ENCODE results near the gene BRIP1. TPM values are rescaled to one million over a fixed set of nuclear protein-coding genes. Genes with fewer than 3 reads are reported as not detected.
A peak's percentile ranks its signal among the peaks of the same experiment; 100 is the strongest.

The BRIP1 gene
- total and polyA plus RNA-seq, 2 donors (not counting 3 experiments of a cell fraction or from before 2014, with no cell fraction given): 1.8 to 12.1 TPM

DNA sequence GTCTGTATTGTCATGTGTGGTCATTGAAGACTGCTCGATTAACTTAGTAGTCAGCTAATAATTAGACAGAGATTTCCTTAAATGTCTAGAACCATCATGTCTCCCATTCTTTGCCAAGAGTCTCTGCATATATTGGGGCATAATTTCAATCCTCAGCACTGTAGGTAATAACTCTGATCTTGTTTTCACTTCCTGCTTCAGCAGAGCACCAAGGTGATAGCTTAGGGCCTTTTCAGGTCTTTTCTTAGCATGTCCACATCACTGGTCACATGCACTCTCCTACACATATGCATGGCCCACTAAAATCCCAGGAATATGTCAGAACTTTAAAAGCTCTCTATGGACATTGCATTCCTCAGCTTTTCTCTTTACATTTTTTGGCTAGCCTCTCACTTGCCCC is 162.0 kb downstream of the BRIP1 start:
- CTCF ChIA-PET: interaction anchor here (1.0 to 1.8 kb wide), 5 partner anchors 14 to 37 kb away, joined by 3 to 5 read pairs (median 3); no protein-coding TSS in a partner anchor
- no peak for TF ChIP-seq MYC (IDR thresholded peaks at IDR 0.05; ENCODE audit: low read depth, low read length)
- TF ChIP-seq, protein P1, sequence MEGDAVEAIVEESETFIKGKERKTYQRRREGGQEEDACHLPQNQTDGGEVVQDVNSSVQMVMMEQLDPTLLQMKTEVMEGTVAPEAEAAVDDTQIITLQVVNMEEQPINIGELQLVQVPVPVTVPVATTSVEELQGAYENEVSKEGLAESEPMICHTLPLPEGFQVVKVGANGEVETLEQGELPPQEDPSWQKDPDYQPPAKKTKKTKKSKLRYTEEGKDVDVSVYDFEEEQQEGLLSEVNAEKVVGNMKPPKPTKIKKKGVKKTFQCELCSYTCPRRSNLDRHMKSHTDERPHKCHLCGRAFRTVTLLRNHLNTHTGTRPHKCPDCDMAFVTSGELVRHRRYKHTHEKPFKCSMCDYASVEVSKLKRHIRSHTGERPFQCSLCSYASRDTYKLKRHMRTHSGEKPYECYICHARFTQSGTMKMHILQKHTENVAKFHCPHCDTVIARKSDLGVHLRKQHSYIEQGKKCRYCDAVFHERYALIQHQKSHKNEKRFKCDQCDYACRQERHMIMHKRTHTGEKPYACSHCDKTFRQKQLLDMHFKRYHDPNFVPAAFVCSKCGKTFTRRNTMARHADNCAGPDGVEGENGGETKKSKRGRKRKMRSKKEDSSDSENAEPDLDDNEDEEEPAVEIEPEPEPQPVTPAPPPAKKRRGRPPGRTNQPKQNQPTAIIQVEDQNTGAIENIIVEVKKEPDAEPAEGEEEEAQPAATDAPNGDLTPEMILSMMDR (IDR thresholded peaks at IDR 0.05; ENCODE audit: extremely low read depth in 1 of 2, insufficient read depth in 1 of 2, low read depth in 1 of 2, low read length in 2 of 2): no peak
- no peak for TF ChIP-seq POLR2AphosphoS5 (IDR thresholded peaks at IDR 0.05; ENCODE audit: insufficient read depth, low read depth, low read length)
- H3K36me3 ChIP-seq (ENCODE audit: control insufficient read depth in 2 of 2, extremely low read depth in 1 of 2, insufficient read depth in 2 of 2, low read length in 2 of 2): no peaks in the 10 kb centered on the region
- no peak for FAIRE-seq
- H3K79me2 ChIP-seq (ENCODE audit: control insufficient read depth, insufficient read depth, low read length): no peaks in the 10 kb centered on the region
- no peaks in the 10 kb centered on the region for H3K9me1 ChIP-seq (replicated peaks; ENCODE audit: control insufficient read depth, extremely low read depth, insufficient read depth, low read length)
- no peaks in the 10 kb centered on the region for H3K27me3 ChIP-seq (ENCODE audit: control insufficient read depth in 2 of 2, insufficient read depth in 2 of 2, low read length in 2 of 2)
- H3K9me3 ChIP-seq (replicated peaks; ENCODE audit: control insufficient read depth, insufficient read depth, low read length): no peaks in the 10 kb centered on the region
- no peak overlapping the region for H2AFZ ChIP-seq (ENCODE audit: low read depth, low read length)
- dilution Hi-C loops (cut with MboI; ENCODE audit: extremely low pct_ligation_motif_present, low sequenced_read_pairs): no loop called here
- POLR2A ChIA-PET: no interaction called here
- no peak overlapping the region for H3K27ac ChIP-seq (ENCODE audit: insufficient read depth, low read depth, low read length)
- H3K9ac ChIP-seq (replicated peaks; ENCODE audit: extremely low read depth, insufficient read depth, low read length): no peak overlapping the region
- BruUV-seq (replicated peaks): no TSS peak
- no peak overlapping the region for H3K4me3 ChIP-seq (replicated peaks in 1 of 3; ENCODE audit: insufficient read depth in 1 of 3, low read depth in 1 of 3, low read length in 3 of 3)
- no peak for DNase-seq (ENCODE audit: low read depth, low spot score)
- no peak overlapping the region for H3K4me2 ChIP-seq (ENCODE audit: insufficient read depth, low read length)
- H3K4me1 ChIP-seq (ENCODE audit: control insufficient read depth, extremely low read depth, insufficient read depth, low read length): no peaks in the 10 kb centered on the region
- intact Hi-C loops (cut with micrococcal nuclease): no loop called here
- no peaks in the 10 kb centered on the region for H4K20me1 ChIP-seq (replicated peaks; ENCODE audit: control insufficient read depth, extremely low read depth, insufficient read depth, low read length)

DNA sequence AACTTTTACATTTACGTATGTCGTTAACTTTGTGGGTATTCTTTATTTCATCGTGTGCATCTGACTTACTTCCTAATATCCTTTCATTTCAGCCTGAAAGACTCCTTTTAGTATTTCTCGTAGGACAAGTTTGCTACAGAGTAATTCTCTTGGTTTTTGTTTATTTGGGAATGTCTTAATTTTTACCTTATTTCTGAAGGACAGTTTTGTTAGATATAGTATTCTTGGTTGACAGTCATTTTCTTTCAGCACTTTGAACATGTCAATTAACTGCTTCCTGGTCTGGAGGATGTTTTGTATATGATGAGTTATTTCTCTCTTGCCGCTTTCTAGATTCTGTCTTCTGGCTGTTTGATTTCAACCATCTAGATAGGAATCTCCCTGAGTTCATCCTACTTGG is 163.1 kb downstream of the BRIP1 start:
- intact Hi-C loops (cut with micrococcal nuclease) (no loop called here), dilution Hi-C loops (cut with MboI; ENCODE audit: extremely low pct_ligation_motif_present, low sequenced_read_pairs) (no loop called here)
- H3K36me3 ChIP-seq (ENCODE audit: control insufficient read depth in 2 of 2, extremely low read depth in 1 of 2, insufficient read depth in 2 of 2, low read length in 2 of 2): no peaks in the 10 kb centered on the region
- no peak overlapping the region for H3K4me2 ChIP-seq (ENCODE audit: insufficient read depth, low read length)
- H3K4me1 ChIP-seq (ENCODE audit: control insufficient read depth, extremely low read depth, insufficient read depth, low read length): no peaks in the 10 kb centered on the region
- POLR2A ChIA-PET: no interaction called here
- H3K9me1 ChIP-seq (replicated peaks; ENCODE audit: control insufficient read depth, extremely low read depth, insufficient read depth, low read length): no peaks in the 10 kb centered on the region
- no peak overlapping the region for H3K4me3 ChIP-seq (replicated peaks in 1 of 3; ENCODE audit: insufficient read depth in 1 of 3, low read depth in 1 of 3, low read length in 3 of 3)
- CTCF ChIA-PET: interaction anchor here (1.8 kb wide), 1 partner anchor 15 kb away, joined by 4 read pairs; no protein-coding TSS in a partner anchor
- no peaks in the 10 kb centered on the region for H3K9me3 ChIP-seq (replicated peaks; ENCODE audit: control insufficient read depth, insufficient read depth, low read length)
- BruUV-seq (replicated peaks): no TSS peak
- DNase-seq (ENCODE audit: low read depth, low spot score) (peak; percentile 1), FAIRE-seq (no peak)
- H3K79me2 ChIP-seq (ENCODE audit: control insufficient read depth, insufficient read depth, low read length): no peaks in the 10 kb centered on the region
- no peak overlapping the region for H3K27ac ChIP-seq (ENCODE audit: insufficient read depth, low read depth, low read length)
- TF ChIP-seq GATA2 (IDR thresholded peaks at IDR 0.05; ENCODE audit: insufficient read depth, insufficient read length, low read depth, low read length): no peak
- TF ChIP-seq, protein P1 (IDR thresholded peaks at IDR 0.05; ENCODE audit: extremely low read depth in 1 of 2, insufficient read depth in 1 of 2, low read depth in 1 of 2, low read length in 2 of 2): no peak
- TF ChIP-seq JUN (IDR thresholded peaks at IDR 0.05; ENCODE audit: borderline replicate concordance, insufficient read depth, insufficient read length, low read depth): no peak
- no peak for TF ChIP-seq POLR2A (IDR thresholded peaks at IDR 0.05; ENCODE audit: low read depth, low read length)
- TF ChIP-seq EZH2 (IDR thresholded peaks at IDR 0.05; ENCODE audit: borderline replicate concordance, low read depth, low read length, severe bottlenecking): no peak
- no peak overlapping the region for H2AFZ ChIP-seq (ENCODE audit: low read depth, low read length)
- H3K27me3 ChIP-seq (ENCODE audit: control insufficient read depth in 2 of 2, insufficient read depth in 2 of 2, low read length in 2 of 2): no peaks in the 10 kb centered on the region
- no peak overlapping the region for H3K9ac ChIP-seq (replicated peaks; ENCODE audit: extremely low read depth, insufficient read depth, low read length)
- no peaks in the 10 kb centered on the region for H4K20me1 ChIP-seq (replicated peaks; ENCODE audit: control insufficient read depth, extremely low read depth, insufficient read depth, low read length)
